ACC112 (cell line): Measurements from ENCODE around the gene DIRAS2.

Experiments used
- H2AFZ ChIP-seq: fragments of 200-600 bp; sonication (generic); one replicate; pipeline ENCODE4 v1.6.0; 2017; ENCODE audit warnings: antibody characterized with exemption, low read length; ENCODE audit not compliant: unreplicated experiment
- H3K27ac ChIP-seq: fragments of 200-600 bp; sonication (generic); 2 replicates; pipeline ENCODE4 v1.5.1; 2014; ENCODE audit warnings: low read depth, mild to moderate bottlenecking, antibody characterized with exemption, low read length, moderate library complexity
- H3K27me3 ChIP-seq: fragments of 200-600 bp; sonication (generic); 2 replicates; pipeline ENCODE4 v1.6.1; 2014; ENCODE audit warnings: mild to moderate bottlenecking, antibody characterized with exemption, low read length, moderate library complexity, mixed read lengths; ENCODE audit not compliant: insufficient read depth
- H3K36me3 ChIP-seq: fragments of 200-600 bp; sonication (generic); 2 replicates; pipeline ENCODE4 v1.6.1; 2016; ENCODE audit warnings: mild to moderate bottlenecking, antibody characterized with exemption, low read length, moderate library complexity, mixed read lengths; ENCODE audit not compliant: insufficient read depth
- H3K4me1 ChIP-seq: fragments of 200-600 bp; sonication (generic); one replicate; pipeline ENCODE4 v1.6.1; 2016; ENCODE audit warnings: low read length, mixed read lengths; ENCODE audit not compliant: insufficient read depth, unreplicated experiment, control insufficient read depth
- H3K4me3 ChIP-seq: fragments of 200-600 bp; sonication (generic); 2 replicates; pipeline ENCODE4 v1.5.1; 2014; ENCODE audit warnings: mild to moderate bottlenecking, low read depth, low read length
- H3K79me2 ChIP-seq: fragments of 200-600 bp; sonication (generic); one replicate; pipeline ENCODE4 v1.6.0; 2016; ENCODE audit warnings: low read length; ENCODE audit not compliant: control insufficient read depth, unreplicated experiment, insufficient read depth

The DIRAS2 gene

GRCh38 chr9:90613502-90613901, 29.1 kb downstream of the DIRAS2 start:
- Histone ChIP-seq H3K36me3 (no peaks in the 10 kb centered on the region), H3K4me1 (no peaks in the 10 kb centered on the region), H2AFZ (no peak overlapping the region), H3K27ac (no peak overlapping the region), H3K27me3 (no peaks in the 10 kb centered on the region), H3K79me2 (no peaks in the 10 kb centered on the region), H3K4me3 (no peak overlapping the region)

GRCh38 chr9:90612957-90613356, 29.7 kb downstream of the DIRAS2 start:
- no peak overlapping the region for H2AFZ ChIP-seq
- no peak overlapping the region for H3K4me3 ChIP-seq
- no peaks in the 10 kb centered on the region for H3K27me3 ChIP-seq
- H3K36me3 ChIP-seq: no peaks in the 10 kb centered on the region
- no peaks in the 10 kb centered on the region for H3K4me1 ChIP-seq
- no peaks in the 10 kb centered on the region for H3K79me2 ChIP-seq
- H3K27ac ChIP-seq: no peak overlapping the region

- H3K4me1 ChIP-seq: no peaks in the 10 kb centered on the region
- H2AFZ ChIP-seq: no peak overlapping the region
- H3K36me3 ChIP-seq: no peaks in the 10 kb centered on the region
- H3K27ac ChIP-seq: no peak overlapping the region
- H3K4me3 ChIP-seq: no peak overlapping the region
- H3K27me3 ChIP-seq: no peaks in the 10 kb centered on the region
- H3K79me2 ChIP-seq: no peaks in the 10 kb centered on the region
Measured at GRCh38 chr9:90611568-90611967, 31.1 kb downstream of the DIRAS2 start.

GRCh38 chr9:90611121-90611520, 31.5 kb downstream of the DIRAS2 start:
- Histone ChIP-seq H3K4me3 (no peak overlapping the region), H3K36me3 (no peaks in the 10 kb centered on the region), H3K4me1 (no peaks in the 10 kb centered on the region)

GRCh38 chr9:90607701-90608516, 34.7 kb downstream of the DIRAS2 start:
- H3K27ac ChIP-seq: no peak overlapping the region
- no peak overlapping the region for H2AFZ ChIP-seq
- no peaks in the 10 kb centered on the region for H3K36me3 ChIP-seq
- H3K79me2 ChIP-seq: no peaks in the 10 kb centered on the region
- no peak overlapping the region for H3K4me3 ChIP-seq
- H3K4me1 ChIP-seq: no peaks in the 10 kb centered on the region
- no peaks in the 10 kb centered on the region for H3K27me3 ChIP-seq

More at GRCh38 chr9:90611121-90611520, 31.5 kb downstream of the DIRAS2 start:
- H2AFZ ChIP-seq: no peak overlapping the region
- H3K79me2 ChIP-seq: no peaks in the 10 kb centered on the region
- H3K27ac ChIP-seq: no peak overlapping the region
- no peaks in the 10 kb centered on the region for H3K27me3 ChIP-seq

GRCh38 chr9:90600029-90600428, 42.6 kb downstream of the DIRAS2 start:
- H3K79me2 ChIP-seq: no peaks in the 10 kb centered on the region
- no peak overlapping the region for H2AFZ ChIP-seq

GRCh38 chr9:90598191-90598590, 44.4 kb downstream of the DIRAS2 start:
- no peak overlapping the region for H3K4me3 ChIP-seq

More at GRCh38 chr9:90600029-90600428, 42.6 kb downstream of the DIRAS2 start:
- H3K4me1 ChIP-seq: no peaks in the 10 kb centered on the region
- H3K4me3 ChIP-seq: no peak overlapping the region
- H3K36me3 ChIP-seq: no peaks in the 10 kb centered on the region
- no peak overlapping the region for H3K27ac ChIP-seq
- no peaks in the 10 kb centered on the region for H3K27me3 ChIP-seq

GRCh38 chr9:90593646-90594045, 49.0 kb downstream of the DIRAS2 start:
- no peaks in the 10 kb centered on the region for H3K4me1 ChIP-seq
- no peaks in the 10 kb centered on the region for H3K27me3 ChIP-seq
- H3K27ac ChIP-seq: no peak overlapping the region
- H2AFZ ChIP-seq: no peak overlapping the region
- no peak overlapping the region for H3K4me3 ChIP-seq
- H3K79me2 ChIP-seq: no peaks in the 10 kb centered on the region
- no peaks in the 10 kb centered on the region for H3K36me3 ChIP-seq

More at GRCh38 chr9:90598191-90598590, 44.4 kb downstream of the DIRAS2 start:
- H3K27ac ChIP-seq: no peak overlapping the region
- H3K36me3 ChIP-seq: no peaks in the 10 kb centered on the region
- no peaks in the 10 kb centered on the region for H3K79me2 ChIP-seq
- H3K4me1 ChIP-seq: no peaks in the 10 kb centered on the region
- no peak overlapping the region for H2AFZ ChIP-seq
- H3K27me3 ChIP-seq: no peaks in the 10 kb centered on the region

- no peak overlapping the region for H3K27ac ChIP-seq
- H3K4me3 ChIP-seq: no peak overlapping the region
- no peaks in the 10 kb centered on the region for H3K4me1 ChIP-seq
- no peaks in the 10 kb centered on the region for H3K27me3 ChIP-seq
- H3K36me3 ChIP-seq: no peaks in the 10 kb centered on the region
- H3K79me2 ChIP-seq: no peaks in the 10 kb centered on the region
- H2AFZ ChIP-seq: no peak overlapping the region
Measured at GRCh38 chr9:90580576-90580975, 62.0 kb downstream of the DIRAS2 start.

- no peak overlapping the region for H3K27ac ChIP-seq
- no peaks in the 10 kb centered on the region for H3K36me3 ChIP-seq
- no peak overlapping the region for H2AFZ ChIP-seq
- H3K4me1 ChIP-seq: no peaks in the 10 kb centered on the region
- no peak overlapping the region for H3K4me3 ChIP-seq
- H3K27me3 ChIP-seq: no peaks in the 10 kb centered on the region
- no peaks in the 10 kb centered on the region for H3K79me2 ChIP-seq
Measured at GRCh38 chr9:90579181-90579580, 63.4 kb downstream of the DIRAS2 start.

- Histone ChIP-seq H3K4me1 (no peaks in the 10 kb centered on the region), H3K79me2 (no peaks in the 10 kb centered on the region), H3K27ac (no peak overlapping the region), H3K4me3 (no peak overlapping the region), H3K27me3 (no peaks in the 10 kb centered on the region), H3K36me3 (no peaks in the 10 kb centered on the region), H2AFZ (no peak overlapping the region)
Measured at GRCh38 chr9:90578126-90578815, 64.4 kb downstream of the DIRAS2 start.
